ENCODE measurements around the gene SLC17A4.

The SLC17A4 gene

DNA sequence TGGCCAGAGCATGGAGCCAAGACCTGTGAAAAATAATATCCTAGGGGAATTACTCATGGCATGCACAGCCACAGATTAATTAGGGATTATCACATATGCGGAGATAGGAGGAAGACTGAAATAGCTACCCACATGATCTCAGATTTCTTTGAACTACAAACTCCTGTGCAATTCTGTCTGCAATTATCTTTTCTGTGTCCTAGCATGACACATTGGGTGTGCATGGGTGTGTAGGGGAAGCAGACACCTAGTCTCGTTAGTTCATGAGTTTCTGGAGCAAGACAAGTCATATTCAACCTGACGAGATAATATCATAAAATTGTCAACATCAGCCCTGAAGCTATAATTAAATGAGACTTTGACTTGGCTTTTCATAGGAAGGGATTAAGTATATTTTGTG lies 3.6 kb upstream of the SLC17A4 start:
- H3K9ac ChIP-seq (ENCODE audit: low read depth, low read length): no peak overlapping the region
- H3K36me3 ChIP-seq (ENCODE audit: control insufficient read depth, insufficient read depth, low read length): no peaks in the 10 kb centered on the region
- H3K27ac ChIP-seq (ENCODE audit: low read depth, low read length): no peak overlapping the region
- H3K4me3 ChIP-seq (ENCODE audit: low read depth, low read length): no peak overlapping the region
- H3K4me1 ChIP-seq (ENCODE audit: control insufficient read depth, insufficient read depth, low read length): no peaks in the 10 kb centered on the region
- no peaks in the 10 kb centered on the region for H3K9me3 ChIP-seq (ENCODE audit: control insufficient read depth, insufficient read depth, low read length)
- no peaks in the 10 kb centered on the region for H3K27me3 ChIP-seq (ENCODE audit: control insufficient read depth, insufficient read depth, low read length)

DNA sequence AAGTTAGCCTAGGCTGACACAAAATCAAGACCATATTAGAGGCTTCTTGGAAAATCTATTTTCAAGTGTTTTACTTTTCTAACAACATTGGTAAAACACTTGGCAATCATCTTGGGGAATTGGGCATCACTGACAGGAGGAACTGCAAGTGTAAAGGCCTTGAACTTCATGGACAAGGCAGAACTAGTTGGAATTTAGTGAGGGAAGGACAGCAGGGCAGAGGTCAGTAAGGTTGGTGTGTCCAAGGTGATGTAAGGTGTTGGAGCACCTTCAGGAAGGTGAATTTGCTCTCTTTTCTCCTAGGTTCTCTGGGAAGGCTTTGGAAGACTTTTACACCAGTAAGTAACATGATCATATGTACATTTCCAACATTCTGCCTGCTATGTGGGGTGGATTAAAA lies 1.5 kb upstream of the SLC17A4 start:
- H3K36me3 ChIP-seq (ENCODE audit: control insufficient read depth, insufficient read depth, low read length): no peaks in the 10 kb centered on the region
- no peak overlapping the region for H3K27ac ChIP-seq (ENCODE audit: low read depth, low read length)
- no peaks in the 10 kb centered on the region for H3K27me3 ChIP-seq (ENCODE audit: control insufficient read depth, insufficient read depth, low read length)
- no peaks in the 10 kb centered on the region for H3K4me1 ChIP-seq (ENCODE audit: control insufficient read depth, insufficient read depth, low read length)
- H3K9ac ChIP-seq (ENCODE audit: low read depth, low read length): no peak overlapping the region
- no peak overlapping the region for H3K4me3 ChIP-seq (ENCODE audit: low read depth, low read length)
- H3K9me3 ChIP-seq (ENCODE audit: control insufficient read depth, insufficient read depth, low read length): no peaks in the 10 kb centered on the region

DNA sequence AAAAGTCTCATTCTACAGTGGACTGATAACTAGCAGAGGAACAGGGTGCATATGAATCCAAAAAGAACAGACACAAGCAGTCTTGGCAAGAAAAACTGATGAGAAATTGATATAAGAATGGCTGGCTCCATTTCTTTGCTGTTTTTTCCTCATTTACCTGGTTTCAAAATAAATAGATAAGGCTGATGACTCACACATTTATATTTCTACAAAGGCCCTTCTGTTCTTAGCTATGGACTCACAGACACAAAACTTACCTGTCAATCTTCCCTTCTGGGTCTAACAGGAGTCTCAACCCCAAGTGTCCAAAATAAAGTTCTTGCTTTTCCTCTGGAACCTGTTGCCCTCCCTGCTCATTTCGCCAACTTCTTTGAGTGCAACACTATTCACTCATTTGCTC lies 941 bp downstream of the SLC17A4 start:
- Histone ChIP-seq H3K27ac (ENCODE audit: low read depth, low read length) (no peak overlapping the region), H3K9me3 (ENCODE audit: control insufficient read depth, insufficient read depth, low read length) (no peaks in the 10 kb centered on the region), H3K4me1 (ENCODE audit: control insufficient read depth, insufficient read depth, low read length) (no peaks in the 10 kb centered on the region), H3K27me3 (ENCODE audit: control insufficient read depth, insufficient read depth, low read length) (no peaks in the 10 kb centered on the region), H3K36me3 (ENCODE audit: control insufficient read depth, insufficient read depth, low read length) (no peaks in the 10 kb centered on the region), H3K4me3 (ENCODE audit: low read depth, low read length) (no peak overlapping the region), H3K9ac (ENCODE audit: low read depth, low read length) (no peak overlapping the region)

DNA sequence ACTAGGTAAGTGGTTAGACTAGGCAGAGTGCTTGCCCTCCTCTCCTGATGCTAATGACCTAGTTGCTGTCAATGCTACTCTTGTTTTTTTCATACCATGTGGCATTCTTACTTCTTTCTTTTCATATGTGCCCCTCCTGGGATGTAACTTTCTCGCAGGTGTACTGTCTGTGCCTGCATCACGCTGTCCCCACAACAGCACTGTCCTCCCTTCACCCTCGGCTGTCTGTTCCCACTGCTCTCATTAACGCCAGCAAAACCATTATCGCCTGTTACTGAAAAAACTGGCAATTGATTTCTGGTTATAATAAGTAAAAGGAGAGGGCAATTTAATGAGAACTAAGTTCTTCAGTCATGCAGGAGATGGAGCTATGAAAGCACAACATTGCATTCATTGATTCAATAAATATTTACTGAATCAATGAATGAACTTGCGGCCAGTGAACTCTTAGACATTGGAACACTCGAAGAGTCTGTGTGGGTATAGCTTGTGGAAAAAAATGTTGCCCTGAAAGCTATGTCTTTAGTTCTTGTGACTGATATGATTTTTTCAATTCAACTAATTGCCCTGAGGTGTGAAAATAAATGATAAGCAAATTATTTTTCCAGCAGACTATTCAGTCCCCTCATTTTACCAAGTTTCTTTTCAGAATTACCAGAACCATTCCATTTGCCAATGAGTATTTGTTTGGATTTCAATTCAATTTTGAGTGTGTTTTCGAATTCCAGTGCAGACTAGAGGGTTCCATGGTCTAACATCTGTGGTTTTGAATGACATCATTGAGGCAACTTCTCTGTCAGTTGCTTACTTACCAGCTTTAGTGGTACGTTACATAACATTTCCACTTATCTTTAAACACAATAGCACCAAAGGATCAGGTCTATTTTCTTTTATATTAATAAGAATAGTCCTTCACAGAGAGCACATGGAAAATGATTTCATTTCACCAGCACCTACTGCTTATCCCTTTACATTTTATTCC lies 2.1 kb downstream of the SLC17A4 start:
- H3K9me3 ChIP-seq (ENCODE audit: control insufficient read depth, insufficient read depth, low read length): no peaks in the 10 kb centered on the region
- no peak overlapping the region for H3K9ac ChIP-seq (ENCODE audit: low read depth, low read length)

DNA sequence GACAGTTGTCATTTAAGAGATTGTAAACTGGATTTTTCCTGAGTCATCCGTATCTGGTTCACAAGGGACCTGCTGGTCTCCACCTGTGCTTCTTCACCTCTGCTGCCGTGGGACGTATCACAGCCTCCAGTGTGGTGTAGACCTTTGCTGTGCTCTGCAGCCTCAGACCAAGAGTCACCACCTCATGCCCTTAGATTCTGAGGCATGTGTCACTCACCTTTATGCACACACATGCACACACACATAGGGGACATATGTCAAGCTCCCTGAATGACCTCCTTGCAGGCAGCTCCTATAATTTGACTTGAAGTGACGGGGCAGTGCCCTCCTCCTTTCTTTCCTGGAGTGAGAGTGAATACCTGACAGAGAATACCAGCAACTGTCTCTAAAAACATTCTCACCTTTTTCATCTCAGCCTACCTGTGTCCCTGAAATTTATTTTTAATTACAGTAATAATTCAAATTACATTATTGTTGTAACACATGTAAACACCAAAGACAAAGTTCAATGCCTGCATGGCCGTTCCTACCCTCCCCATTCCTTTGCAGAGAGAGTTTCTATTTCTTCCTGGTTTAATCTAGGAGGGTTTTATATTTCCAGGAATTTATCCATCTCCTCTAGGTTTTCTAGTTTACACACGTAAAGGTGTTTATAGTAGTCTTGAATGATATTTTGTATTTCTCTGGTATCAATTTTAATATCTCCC lies 3.5 kb downstream of the SLC17A4 start:
- no peak overlapping the region for H3K4me3 ChIP-seq (ENCODE audit: low read depth, low read length)

More for the DNA sequence above, 2.1 kb downstream of the SLC17A4 start:
- no peaks in the 10 kb centered on the region for H3K4me1 ChIP-seq (ENCODE audit: control insufficient read depth, insufficient read depth, low read length)
- no peaks in the 10 kb centered on the region for H3K36me3 ChIP-seq (ENCODE audit: control insufficient read depth, insufficient read depth, low read length)
- no peak overlapping the region for H3K4me3 ChIP-seq (ENCODE audit: low read depth, low read length)
- no peaks in the 10 kb centered on the region for H3K27me3 ChIP-seq (ENCODE audit: control insufficient read depth, insufficient read depth, low read length)
- no peak overlapping the region for H3K27ac ChIP-seq (ENCODE audit: low read depth, low read length)

DNA sequence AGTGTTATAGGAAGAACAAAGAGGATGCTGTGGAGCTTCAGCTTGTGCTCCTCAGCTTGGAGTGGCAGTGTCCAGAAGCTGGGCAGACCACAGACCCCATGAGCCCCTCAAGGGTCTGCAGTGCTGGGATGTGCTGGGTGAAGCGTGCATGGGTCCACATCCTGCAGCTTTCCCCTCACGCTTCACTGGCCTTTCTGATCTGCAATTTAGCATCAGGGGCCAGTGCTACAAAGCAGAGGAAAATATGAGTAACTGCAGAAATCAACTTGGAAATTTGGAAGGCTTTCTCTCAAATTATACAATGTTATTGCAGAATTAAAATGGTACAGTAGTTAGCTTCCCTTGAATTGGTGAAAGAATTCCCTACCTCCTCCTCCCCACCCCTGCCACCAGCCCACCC lies 10.1 kb downstream of the SLC17A4 start:
- H3K9me3 ChIP-seq (ENCODE audit: control insufficient read depth, insufficient read depth, low read length): no peaks in the 10 kb centered on the region
- H3K27ac ChIP-seq (ENCODE audit: low read depth, low read length): no peak overlapping the region
- no peaks in the 10 kb centered on the region for H3K27me3 ChIP-seq (ENCODE audit: control insufficient read depth, insufficient read depth, low read length)
- no peak overlapping the region for H3K9ac ChIP-seq (ENCODE audit: low read depth, low read length)
- H3K4me1 ChIP-seq (ENCODE audit: control insufficient read depth, insufficient read depth, low read length): no peaks in the 10 kb centered on the region
- H3K36me3 ChIP-seq (ENCODE audit: control insufficient read depth, insufficient read depth, low read length): no peaks in the 10 kb centered on the region
- no peak overlapping the region for H3K4me3 ChIP-seq (ENCODE audit: low read depth, low read length)

More for the DNA sequence above, 3.5 kb downstream of the SLC17A4 start:
- no peak overlapping the region for H3K27ac ChIP-seq (ENCODE audit: low read depth, low read length)
- no peaks in the 10 kb centered on the region for H3K9me3 ChIP-seq (ENCODE audit: control insufficient read depth, insufficient read depth, low read length)
- no peak overlapping the region for H3K9ac ChIP-seq (ENCODE audit: low read depth, low read length)
- no peaks in the 10 kb centered on the region for H3K4me1 ChIP-seq (ENCODE audit: control insufficient read depth, insufficient read depth, low read length)
- no peaks in the 10 kb centered on the region for H3K27me3 ChIP-seq (ENCODE audit: control insufficient read depth, insufficient read depth, low read length)
- H3K36me3 ChIP-seq (ENCODE audit: control insufficient read depth, insufficient read depth, low read length): no peaks in the 10 kb centered on the region

DNA sequence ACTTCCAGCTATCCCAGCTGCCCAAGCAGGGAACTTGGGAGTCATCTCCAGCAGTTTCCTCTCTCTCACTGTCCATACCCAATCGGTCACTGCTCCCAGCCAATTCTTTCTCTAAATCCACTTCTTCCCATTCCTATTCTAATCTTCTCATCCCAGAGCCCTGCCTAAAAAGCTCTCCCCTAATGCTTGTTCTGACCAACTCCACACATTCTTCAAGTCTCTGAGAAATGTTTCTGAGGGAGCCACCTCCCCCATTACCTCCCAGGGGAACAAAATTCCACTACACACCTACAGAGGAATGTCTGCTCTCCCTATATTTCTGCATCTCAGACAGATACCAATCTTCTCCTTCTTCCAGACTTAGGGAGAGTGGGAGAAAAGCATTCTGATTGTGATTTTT lies 14.0 kb downstream of the SLC17A4 start:
- H3K36me3 ChIP-seq (ENCODE audit: control insufficient read depth, insufficient read depth, low read length): no peaks in the 10 kb centered on the region

DNA sequence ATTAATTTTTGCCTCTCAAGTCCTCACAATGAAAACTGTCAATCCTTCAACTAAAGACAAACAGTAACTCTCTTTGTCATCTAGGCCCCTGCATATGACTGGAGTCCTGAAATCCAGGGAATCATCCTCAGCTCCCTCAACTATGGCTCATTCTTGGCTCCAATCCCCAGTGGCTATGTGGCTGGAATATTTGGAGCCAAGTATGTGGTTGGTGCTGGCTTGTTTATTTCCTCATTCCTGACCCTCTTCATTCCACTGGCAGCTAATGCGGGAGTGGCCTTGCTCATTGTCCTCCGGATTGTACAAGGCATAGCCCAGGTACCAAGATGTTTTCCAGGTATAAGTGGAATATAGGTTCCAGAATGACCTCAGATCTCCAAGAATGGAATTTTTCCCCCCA lies 15.4 kb downstream of the SLC17A4 start:
- Histone ChIP-seq H3K4me3 (ENCODE audit: low read depth, low read length) (no peak overlapping the region), H3K27me3 (ENCODE audit: control insufficient read depth, insufficient read depth, low read length) (no peaks in the 10 kb centered on the region), H3K27ac (ENCODE audit: low read depth, low read length) (no peak overlapping the region), H3K4me1 (ENCODE audit: control insufficient read depth, insufficient read depth, low read length) (no peaks in the 10 kb centered on the region), H3K9ac (ENCODE audit: low read depth, low read length) (no peak overlapping the region), H3K36me3 (ENCODE audit: control insufficient read depth, insufficient read depth, low read length) (no peaks in the 10 kb centered on the region), H3K9me3 (ENCODE audit: control insufficient read depth, insufficient read depth, low read length) (no peaks in the 10 kb centered on the region)

More for the DNA sequence above, 14.0 kb downstream of the SLC17A4 start:
- Histone ChIP-seq H3K9me3 (ENCODE audit: control insufficient read depth, insufficient read depth, low read length) (no peaks in the 10 kb centered on the region), H3K27ac (ENCODE audit: low read depth, low read length) (no peak overlapping the region), H3K4me3 (ENCODE audit: low read depth, low read length) (no peak overlapping the region), H3K9ac (ENCODE audit: low read depth, low read length) (no peak overlapping the region), H3K27me3 (ENCODE audit: control insufficient read depth, insufficient read depth, low read length) (no peaks in the 10 kb centered on the region), H3K4me1 (ENCODE audit: control insufficient read depth, insufficient read depth, low read length) (no peaks in the 10 kb centered on the region)

DNA sequence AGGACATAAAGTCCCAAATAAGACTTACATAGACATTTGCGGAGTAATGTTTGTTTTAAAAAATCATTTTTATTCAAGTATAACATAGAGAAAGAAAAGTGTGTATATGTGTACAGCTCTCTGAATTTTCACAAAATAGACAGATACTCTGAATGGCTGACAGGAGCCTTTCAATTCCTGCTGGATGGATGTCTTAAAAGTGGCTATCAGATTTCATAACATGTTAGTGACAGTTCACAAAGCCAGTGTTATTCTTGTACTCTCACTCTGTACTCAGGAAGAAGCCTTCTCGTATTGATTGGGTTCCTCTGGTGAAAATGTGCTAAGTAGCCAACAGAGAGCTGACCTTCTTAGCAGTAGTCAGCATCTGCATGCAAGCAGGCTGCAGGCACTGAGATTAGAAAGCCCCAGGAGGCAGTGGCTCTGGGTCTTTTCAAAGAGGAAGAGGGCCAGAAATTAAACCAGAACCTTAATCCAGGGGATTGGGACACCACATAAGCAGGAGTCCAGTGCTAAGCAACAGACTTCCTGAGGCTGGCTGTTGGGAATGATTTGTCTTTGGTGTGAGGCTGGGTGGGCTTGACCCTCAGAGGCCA lies 19.7 kb downstream of the SLC17A4 start:
- Histone ChIP-seq H3K27ac (ENCODE audit: low read depth, low read length) (no peak overlapping the region), H3K4me1 (ENCODE audit: control insufficient read depth, insufficient read depth, low read length) (no peaks in the 10 kb centered on the region), H3K9ac (ENCODE audit: low read depth, low read length) (no peak overlapping the region), H3K36me3 (ENCODE audit: control insufficient read depth, insufficient read depth, low read length) (no peaks in the 10 kb centered on the region), H3K27me3 (ENCODE audit: control insufficient read depth, insufficient read depth, low read length) (no peaks in the 10 kb centered on the region), H3K4me3 (ENCODE audit: low read depth, low read length) (no peak overlapping the region), H3K9me3 (ENCODE audit: control insufficient read depth, insufficient read depth, low read length) (no peaks in the 10 kb centered on the region)

DNA sequence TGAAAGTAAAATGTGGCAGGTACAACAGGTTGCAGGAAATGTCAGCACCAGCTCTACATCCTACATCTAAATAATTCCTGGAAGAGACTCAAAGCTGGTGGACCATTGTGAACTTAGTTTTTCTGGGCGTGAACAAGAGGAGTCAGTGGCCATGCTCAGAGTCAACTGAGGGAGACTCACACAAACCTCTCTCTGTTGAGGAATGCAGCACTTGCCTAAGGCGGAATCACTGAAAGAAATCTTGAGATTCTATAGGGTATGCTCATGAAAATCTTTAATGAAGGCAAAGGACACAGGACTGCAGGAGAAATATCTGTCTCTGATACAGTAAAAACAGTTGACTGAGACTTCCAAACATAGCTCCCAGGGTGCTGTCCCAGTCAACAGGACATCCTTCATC lies 22.5 kb downstream of the SLC17A4 start:
- H3K9me3 ChIP-seq (ENCODE audit: control insufficient read depth, insufficient read depth, low read length): no peaks in the 10 kb centered on the region
- no peak overlapping the region for H3K4me3 ChIP-seq (ENCODE audit: low read depth, low read length)
- 0 out of 2 replicates have a peak, but pooled peaks cover 5% of the 10 kb centered on the region for H3K4me1 ChIP-seq (ENCODE audit: control insufficient read depth, insufficient read depth, low read length)
- H3K36me3 ChIP-seq (ENCODE audit: control insufficient read depth, insufficient read depth, low read length): no peaks in the 10 kb centered on the region
- H3K27ac ChIP-seq (ENCODE audit: low read depth, low read length): no peak overlapping the region
- no peak overlapping the region for H3K9ac ChIP-seq (ENCODE audit: low read depth, low read length)
- no peaks in the 10 kb centered on the region for H3K27me3 ChIP-seq (ENCODE audit: control insufficient read depth, insufficient read depth, low read length)
